ENCODE data around the gene RAP1B.

DNA sequence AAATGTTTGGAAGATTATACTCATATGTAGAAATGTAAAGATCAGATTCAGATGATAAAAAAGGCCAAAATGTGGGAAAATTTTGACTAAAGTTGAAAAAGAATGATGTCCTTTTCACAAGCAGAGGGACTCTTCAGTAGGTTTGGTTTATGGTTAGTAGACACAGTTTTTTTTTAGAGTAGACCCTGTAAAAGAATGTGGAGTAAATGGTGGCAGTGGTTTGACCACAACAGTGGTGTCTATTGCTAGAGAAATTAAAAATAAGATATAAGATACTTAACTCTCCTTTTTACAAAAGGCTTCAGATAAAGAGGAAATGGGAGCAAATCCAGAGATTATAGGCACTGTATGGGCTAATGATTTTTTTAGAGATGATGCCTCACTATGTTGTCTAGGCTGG is 21.8 kb downstream of the RAP1B start:
- TF ChIP-seq ESRRG (CRISPR knock-in tag; IDR thresholded peaks at IDR 0.05) (no peak), ZFP3 (CRISPR knock-in tag; IDR thresholded peaks at IDR 0.05) (no peak), ZFP30 (CRISPR knock-in tag; IDR thresholded peaks at IDR 0.05) (no peak), TCF4 (CRISPR knock-in tag; IDR thresholded peaks at IDR 0.05; ENCODE audit: borderline replicate concordance) (no peak), PATZ1 (CRISPR knock-in tag; IDR thresholded peaks at IDR 0.05; ENCODE audit: borderline replicate concordance) (no peak), GLIS3 (CRISPR knock-in tag; IDR thresholded peaks at IDR 0.05) (no peak), CSDC2 (CRISPR knock-in tag; IDR thresholded peaks at IDR 0.05) (no peak), SNAI2 (CRISPR knock-in tag; IDR thresholded peaks at IDR 0.05) (no peak), ARNTL (CRISPR knock-in tag; IDR thresholded peaks at IDR 0.05; ENCODE audit: borderline replicate concordance, low read depth) (no peak), PPARA (CRISPR knock-in tag; IDR thresholded peaks at IDR 0.05; ENCODE audit: borderline replicate concordance) (no peak), ISL1 (CRISPR knock-in tag; IDR thresholded peaks at IDR 0.05) (no peak), ZC3H10 (CRISPR knock-in tag; IDR thresholded peaks at IDR 0.05) (no peak)
- TF ChIP-seq, protein P1, sequence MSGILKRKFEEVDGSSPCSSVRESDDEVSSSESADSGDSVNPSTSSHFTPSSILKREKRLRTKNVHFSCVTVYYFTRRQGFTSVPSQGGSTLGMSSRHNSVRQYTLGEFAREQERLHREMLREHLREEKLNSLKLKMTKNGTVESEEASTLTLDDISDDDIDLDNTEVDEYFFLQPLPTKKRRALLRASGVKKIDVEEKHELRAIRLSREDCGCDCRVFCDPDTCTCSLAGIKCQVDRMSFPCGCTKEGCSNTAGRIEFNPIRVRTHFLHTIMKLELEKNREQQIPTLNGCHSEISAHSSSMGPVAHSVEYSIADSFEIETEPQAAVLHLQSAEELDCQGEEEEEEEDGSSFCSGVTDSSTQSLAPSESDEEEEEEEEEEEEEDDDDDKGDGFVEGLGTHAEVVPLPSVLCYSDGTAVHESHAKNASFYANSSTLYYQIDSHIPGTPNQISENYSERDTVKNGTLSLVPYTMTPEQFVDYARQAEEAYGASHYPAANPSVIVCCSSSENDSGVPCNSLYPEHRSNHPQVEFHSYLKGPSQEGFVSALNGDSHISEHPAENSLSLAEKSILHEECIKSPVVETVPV (CRISPR knock-in tag; IDR thresholded peaks at IDR 0.05) = no peak
- TF ChIP-seq, protein P2, sequence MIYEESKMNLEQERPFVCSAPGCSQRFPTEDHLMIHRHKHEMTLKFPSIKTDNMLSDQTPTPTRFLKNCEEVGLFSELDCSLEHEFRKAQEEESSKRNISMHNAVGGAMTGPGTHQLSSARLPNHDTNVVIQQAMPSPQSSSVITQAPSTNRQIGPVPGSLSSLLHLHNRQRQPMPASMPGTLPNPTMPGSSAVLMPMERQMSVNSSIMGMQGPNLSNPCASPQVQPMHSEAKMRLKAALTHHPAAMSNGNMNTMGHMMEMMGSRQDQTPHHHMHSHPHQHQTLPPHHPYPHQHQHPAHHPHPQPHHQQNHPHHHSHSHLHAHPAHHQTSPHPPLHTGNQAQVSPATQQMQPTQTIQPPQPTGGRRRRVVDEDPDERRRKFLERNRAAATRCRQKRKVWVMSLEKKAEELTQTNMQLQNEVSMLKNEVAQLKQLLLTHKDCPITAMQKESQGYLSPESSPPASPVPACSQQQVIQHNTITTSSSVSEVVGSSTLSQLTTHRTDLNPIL (CRISPR knock-in tag; IDR thresholded peaks at IDR 0.05; ENCODE audit: low read depth) = no peak

All from SK-N-SH treated with all-trans-retinoic acid at 6 μM for 48 hours (cell line).